Activated CD8-positive, alpha-beta memory T cell treated with anti-CD3 and anti-CD28 coated beads for 48 hours (primary cell): ENCODE results near the gene LHFPL3.
"Not testable (repeated sequence)": the region's sequence is repeated elsewhere in the genome, so short reads cannot be mapped to it uniquely, and the experiment has no call there.

Experiments
- DNase-seq, 3 experiments: peaks; one replicate each; pipeline ENCODE4 v3.0.0-alpha.2; 2020; ENCODE audit warnings: low read depth in 2 of 3, low spot score in 2 of 3

LHFPL3 gene

DNA sequence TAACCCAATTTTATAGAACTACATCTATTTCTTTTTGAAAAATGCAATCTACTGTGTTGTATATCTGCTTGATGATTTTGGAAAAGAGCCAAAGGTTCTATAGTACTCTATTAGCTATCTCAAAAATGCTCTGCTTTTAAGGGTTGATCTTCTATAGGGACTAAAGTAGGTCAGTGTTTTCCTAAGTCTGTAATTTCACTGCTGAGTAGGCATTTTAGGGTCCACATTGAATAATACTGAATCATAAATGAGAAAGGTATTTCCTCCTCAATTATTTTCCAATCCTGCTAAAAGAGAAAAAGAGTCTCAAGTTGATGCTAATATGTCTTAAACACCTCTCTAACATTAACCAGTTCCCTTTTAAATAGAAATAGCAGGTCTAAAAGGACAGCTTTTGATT, 244.2 kb downstream of the LHFPL3 start:
- no peak for DNase-seq

DNA sequence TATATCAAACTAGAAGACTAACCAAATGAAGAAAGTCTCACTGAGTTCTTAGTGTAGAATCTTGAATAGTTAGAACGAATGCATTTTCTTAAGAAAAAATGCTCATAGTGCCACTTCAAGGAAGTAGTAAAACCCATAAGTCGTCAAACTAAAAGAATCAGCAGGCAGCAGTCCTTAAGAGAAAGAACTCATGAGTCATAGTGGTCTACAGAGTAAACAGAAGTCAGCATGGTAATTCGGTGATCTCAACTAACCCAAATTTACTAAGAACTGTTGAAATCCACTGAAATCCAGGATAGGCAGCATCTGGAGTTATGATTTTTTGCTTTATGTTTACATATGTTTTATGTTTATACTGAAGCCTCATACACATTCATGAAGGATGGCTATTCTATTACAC, 256.2 kb downstream of the LHFPL3 start:
- DNase-seq = no peak

DNA sequence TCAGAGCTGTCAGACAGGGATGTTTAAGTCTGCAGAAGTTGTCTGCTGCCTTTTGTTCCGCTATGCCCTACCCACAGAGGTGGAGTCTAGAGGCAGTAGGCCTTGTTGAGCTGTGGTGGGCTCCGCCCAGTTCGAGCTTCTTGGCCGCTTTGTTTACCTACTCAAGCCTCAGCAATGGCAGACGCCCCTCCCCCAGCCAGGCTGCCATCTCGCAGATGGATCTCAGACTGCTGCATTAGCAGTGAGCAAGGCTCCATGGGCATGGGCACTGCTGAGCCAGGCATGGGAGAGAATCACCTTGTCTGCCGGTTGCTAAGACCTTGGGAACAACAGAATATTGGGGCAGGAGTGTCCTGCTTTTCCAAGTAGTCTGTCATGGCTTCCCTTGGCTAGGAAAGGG, 267.2 kb downstream of the LHFPL3 start:
- not testable (repeated sequence) for DNase-seq

DNA sequence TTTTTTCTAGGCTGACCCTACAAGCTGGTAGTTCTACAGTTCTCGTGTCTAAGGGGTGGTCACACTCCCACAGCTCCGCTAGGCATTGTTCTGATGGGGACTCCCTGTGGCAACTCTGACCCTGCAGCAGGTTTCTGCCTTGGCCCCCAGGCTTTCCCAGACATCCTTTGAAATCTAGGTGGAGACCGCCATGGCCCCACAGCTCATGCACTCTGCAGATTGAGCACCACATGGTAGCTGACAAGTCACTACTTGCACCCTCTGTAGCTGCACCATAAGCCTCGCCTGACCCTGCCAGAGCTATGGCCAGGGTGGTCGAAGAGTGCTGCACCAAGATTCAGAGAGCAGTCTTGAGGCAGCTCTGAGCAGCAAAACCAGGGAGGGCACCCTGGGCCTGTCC, 275.6 kb downstream of the LHFPL3 start:
- no peak for DNase-seq

DNA sequence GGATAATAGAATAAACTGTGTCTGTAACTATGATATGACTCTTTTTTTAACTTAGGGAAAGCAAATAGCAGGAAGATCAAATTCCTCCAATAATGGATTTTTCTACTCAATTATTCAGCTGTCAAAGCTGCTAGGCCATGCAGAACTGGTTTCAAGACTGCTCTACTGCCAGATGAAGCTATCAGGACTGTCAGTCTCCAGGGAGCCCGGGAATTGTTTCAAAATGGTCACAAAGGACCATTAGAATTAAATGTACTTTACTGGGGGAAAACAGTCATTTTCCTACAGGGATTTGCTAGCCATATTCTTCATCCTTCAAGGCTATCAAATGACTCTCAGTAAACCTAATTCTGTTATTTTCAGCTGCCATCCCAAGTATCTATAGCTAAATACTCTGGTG, 276.3 kb downstream of the LHFPL3 start:
- no peak for DNase-seq

DNA sequence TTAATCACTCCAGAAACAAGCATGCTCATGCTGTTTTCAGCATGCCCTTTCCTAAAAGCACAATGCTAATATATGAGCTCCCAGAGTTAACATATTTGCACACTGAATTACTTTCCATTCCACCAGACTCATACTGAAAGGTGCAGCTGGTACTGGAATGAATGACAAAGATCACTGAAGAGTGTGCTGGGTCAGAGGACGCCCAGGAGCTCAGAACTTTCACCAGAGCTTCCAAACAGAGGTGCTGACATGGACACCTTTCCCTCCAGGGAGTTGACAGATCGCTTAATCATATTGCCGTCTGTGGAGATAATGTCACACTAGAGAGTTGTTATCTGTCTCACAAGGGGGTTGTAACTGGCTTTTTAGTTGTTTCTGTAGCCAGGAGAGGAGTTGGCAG, 292.9 kb downstream of the LHFPL3 start:
- no peak for DNase-seq

DNA sequence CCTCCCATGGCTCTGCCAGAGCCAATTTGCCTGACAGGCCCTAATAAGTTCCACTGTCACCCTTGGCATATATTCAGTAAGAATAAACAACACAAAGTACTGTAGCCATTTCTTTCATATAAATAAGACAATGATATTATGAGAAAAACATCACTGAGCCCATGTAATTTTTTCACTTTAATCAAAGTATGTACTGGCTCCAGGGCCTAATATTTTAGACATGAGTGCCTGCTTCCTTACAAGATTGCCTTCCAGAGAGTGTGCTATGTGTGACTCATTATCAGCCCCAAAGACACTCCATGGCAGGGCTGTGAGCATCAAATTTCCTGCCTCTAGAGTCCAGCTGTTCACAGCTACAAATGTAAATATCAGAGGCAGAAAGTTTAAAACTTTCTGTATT, 297.6 kb downstream of the LHFPL3 start:
- no peak for DNase-seq

DNA sequence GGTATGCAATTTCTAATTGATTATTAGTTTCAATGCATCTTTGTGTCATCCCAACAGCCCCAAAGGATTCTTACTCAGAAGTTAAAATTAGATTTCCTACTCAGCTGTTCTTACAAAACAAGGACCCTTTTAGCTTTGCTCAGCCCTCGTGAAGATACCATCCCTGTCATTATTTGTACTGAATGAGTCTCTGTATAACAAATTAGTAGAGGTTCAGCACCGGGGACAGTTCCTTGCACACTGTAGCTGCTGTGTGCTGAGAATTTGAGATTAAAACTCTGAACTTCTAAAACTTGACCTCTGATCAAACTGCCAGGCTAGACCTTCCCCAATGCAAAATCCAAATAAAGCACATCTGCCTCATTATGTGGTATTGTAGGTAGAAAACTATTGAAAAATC, 299.1 kb downstream of the LHFPL3 start:
- no peak for DNase-seq

DNA sequence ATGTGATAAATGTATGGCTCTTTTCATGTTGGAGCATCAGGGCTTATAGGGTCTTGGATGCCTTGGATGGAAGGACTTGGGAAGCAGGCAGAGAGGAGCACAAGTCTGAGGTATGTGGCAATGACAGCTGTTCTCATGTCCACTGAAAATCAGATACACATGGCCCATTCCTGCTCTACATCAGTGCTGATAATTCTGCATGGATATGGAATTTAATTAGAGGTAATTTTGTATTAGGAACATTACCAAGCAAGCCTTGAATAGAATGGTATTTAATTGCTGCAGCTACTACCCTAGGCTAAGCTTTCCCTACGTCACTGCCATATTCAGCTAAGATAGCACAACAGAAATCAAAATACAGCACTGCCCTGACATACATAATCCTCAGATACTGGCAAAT, 299.6 kb downstream of the LHFPL3 start:
- no peak for DNase-seq

DNA sequence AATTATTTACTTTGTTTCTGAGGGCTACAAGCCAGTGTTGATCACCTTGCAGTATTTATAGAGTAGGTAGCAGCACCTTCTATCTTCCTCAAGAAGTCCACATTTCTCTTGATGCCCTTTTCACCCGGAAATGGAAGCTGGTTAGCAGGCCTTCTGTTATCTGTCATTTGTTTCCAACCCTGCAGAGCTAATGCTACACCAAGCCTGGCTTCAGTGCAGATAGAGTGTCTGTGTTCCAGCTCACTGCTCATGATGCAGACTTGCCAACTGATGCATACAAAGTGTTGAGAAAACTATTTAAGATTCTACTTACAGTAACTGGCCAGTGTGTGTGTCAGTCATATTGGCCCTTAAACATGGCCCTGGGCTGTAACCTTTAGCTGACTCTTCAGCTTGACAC, 301.0 kb downstream of the LHFPL3 start:
- DNase-seq = no peak

DNA sequence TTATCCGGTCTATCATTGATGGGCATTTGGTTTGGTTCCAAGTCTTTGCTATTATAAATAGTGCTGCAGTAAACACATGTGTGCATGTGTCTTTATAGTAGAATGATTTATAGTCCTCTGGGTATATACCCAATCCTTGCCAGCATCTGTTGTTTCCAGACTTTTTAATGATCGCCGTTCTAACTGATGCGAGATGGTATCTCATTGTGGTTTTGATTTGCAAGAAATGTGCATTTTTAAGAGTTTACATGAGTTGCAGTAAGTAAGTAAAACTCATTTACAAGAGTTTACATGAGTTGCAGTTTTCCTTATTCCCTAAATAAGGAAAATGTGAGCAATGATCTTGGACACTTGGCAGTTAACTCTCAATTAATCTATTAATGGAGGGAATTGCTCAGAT, 312.1 kb downstream of the LHFPL3 start:
- no peak for DNase-seq

DNA sequence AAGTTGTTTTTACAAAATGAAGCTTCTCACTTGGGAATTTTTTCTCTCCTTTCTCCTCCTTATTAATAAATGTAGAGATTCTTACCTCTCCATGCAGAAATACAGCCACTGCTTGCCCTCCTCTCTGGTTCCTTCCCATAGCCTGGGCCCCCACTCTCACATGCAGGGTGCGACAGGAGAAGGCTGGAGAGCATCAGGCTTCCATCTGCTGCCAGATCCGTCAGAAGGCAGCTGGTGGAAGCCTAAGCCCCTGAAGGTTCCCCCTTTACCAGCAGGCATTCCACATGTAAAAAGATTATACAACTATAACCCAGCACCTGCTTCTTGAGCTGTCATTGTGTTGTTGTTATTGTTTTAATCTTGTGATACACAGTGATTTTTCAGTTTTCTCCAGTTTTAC, 314.2 kb downstream of the LHFPL3 start:
- no peak for DNase-seq

DNA sequence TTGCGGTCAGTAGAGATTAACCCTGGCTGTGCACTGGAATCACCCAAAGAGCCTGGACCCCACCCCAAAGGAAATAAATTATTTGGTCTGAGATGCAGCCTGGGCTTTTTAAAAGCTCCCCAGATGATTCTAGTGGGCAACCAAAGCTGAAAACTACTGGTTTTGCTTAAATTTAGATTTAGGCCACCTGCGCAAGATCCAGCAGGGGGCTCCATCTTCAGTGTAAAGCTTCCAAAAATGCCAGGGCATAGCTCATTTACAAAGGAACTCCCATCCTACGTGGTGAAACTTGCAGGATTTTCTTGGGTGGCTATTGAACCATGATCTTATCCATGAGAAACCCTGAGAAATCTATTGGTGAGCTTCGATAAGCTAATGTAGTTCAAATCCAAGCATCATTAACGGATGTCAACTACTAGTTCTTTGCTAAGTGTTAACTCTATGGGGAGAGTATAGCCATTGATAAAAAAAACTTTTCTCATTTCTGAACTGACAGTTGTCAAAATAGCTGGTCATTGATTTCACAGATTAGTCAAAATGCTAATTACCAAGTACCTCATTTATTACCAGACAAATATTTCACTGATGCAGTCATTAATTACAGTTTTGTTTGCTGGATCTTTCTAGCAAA, 315.3 kb downstream of the LHFPL3 start:
- no peak for DNase-seq

DNA sequence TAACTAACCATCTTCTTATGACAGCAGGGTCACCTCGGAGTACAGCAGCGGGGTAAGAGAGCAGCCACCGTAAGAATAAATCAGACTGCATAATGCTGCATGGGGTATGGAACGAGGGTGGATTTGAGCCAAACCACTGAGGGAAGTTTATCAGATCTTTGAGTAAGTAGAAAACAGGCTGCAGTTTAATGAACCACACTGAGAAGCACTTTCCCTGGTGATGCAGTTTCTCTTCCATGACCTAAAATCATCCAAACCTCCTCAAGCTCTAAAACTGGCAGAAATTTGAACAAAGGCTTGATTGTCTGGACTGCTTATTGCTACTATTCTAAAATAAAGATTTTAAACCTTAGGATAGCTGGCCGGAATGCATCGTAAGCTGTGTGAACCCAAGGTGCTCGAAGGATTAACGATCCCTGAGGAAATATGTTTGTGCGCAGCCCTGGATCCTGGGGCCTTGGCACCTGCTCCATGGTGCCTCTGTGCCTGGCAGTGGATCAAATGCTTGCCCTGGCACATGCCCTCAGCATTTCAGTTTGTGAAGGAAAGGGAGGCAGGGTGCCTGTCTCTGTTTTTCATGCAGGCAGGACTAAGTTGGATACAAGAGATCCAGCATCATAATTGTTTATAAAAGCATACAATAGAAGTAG, 322.7 kb downstream of the LHFPL3 start:
- DNase-seq = no peak

DNA sequence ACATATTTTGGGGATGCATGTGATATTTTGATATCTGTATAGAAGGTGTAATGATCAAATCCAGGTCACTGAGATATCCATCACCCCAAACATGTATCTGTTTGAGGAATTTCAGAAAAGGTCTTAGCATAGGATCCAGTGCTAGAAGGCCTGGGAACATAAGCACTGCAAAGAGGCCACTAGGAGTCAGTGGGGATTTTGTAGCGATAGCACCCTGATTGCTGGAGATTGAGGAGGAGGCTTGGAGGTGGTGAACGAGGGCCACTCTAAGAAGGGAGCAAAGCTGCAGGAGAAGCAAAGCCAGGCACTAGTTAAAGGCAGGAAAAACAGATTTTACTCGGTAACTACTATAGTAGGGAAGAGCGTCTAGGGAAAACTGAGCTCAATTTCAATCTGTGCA, 324.0 kb downstream of the LHFPL3 start:
- no peak for DNase-seq

DNA sequence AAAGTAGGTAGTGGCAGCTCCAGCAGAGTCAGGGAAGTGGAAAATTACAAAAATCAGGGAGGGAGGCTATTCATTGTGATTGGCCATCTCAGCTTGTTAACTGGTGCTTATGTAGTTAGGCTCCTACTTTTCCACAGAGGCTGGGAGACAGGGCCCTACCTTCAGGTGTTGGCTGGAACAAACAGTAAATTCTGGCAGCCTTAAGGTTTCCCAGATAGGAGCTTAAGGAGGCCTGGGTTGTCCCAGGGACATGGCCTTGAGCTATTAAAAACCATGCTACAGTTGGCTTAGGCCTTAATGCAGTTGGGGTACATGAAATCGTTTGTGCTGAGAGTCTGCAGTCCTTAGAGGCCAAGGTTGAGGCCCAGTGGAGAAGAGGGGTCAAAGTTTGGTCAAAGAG, 324.5 kb downstream of the LHFPL3 start:
- no peak for DNase-seq

DNA sequence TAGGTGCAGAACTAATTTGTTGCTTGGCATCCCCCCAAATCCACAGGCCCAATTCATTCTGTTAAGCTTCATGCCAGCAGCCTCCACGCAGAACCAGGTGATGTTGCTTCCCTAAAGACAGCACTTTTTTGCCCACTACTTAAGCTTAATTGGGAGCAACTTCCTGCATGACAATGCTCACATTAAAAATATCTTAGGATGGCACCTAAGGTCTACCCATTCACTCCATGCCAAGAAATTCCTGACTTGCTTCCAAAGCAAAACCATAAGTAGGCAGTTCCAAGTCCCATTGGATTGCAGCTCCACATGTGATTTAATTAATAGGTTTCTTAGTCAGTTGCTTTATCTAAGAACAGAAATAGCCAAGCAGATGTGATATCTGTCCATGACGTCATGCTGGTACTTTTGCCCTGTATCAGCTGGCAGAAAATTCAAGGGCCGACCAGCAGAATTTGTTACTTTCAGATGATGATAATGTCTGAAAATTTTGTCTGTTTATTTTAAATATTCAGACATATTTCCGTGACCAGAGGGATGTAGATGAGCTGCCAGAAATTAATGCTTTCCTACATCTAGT, 325.5 kb downstream of the LHFPL3 start:
- no peak for DNase-seq

DNA sequence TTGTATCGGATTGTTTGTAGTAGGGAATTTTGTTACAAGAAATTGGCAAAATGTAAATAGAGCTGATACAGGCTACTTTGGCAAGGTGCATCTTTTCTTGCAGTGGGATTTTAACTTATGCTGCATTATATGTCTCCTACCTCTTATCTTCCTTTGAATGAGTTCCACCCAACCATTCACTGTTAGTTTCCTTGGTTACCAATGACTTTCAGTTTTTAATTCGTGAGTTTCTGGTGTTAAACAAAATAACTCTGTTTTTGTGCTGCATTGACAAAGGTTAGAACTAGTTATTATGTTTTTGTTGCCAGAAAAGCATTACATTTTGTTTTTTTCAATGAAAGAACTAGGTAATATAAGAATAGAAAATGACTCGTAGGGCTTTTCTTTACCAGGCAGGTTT, 327.2 kb downstream of the LHFPL3 start:
- DNase-seq = no peak

DNA sequence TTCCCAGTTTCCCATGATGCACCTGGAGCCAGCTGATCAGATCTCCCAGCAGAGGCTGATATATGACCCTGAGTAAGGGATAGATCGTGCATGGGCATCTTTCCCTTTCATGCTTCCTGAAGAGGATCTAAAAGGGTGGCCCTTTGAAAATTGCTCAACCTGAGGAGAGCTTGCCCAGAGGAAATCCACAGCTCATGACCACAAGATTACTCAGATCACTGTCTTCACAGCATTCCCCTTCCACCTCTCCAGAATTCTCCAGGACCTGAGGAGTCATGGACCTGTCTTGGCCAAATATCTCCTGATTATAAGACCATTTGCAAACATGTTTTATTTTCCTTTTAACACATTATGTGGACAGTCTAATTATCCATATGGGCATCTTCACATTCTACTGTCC, 328.1 kb downstream of the LHFPL3 start:
- DNase-seq = no peak

DNA sequence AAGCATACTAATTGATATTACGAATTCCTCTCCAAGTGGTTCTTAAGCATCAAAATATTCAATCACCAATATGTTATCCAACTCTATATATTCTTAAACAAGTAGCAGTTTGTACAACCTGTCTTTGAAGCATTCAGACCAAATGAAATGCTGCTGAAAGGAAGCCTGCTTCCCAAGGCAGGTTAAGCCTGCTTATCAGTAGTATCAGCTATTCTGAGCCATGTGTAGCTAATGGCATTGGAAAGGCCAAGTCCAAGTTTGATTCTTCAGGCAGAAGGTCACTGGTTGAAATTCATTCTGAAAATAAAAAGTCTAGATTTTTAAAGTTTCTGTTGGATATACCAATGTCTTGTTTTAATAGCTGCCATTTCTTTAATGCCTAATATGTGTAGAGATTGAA, 328.7 kb downstream of the LHFPL3 start:
- no peak for DNase-seq

DNA sequence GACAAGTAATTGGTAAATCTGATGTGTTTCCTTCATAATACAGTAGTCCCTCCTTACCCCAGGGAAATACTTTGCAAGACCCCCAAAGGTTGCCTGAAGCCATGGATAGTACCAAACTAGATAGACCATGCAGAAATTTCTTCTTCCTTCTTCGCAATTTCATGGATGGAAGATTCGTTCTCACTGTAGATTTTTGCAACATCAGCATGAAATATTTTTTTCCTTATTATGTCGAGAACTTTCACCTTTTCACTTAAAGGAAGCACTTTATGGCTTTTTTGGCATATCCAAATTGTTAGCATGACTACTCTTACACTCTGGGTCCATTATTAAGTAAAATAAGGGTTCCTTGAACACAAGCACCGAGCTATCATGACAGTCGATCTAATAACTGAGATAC, 333.2 kb downstream of the LHFPL3 start:
- DNase-seq = no peak

DNA sequence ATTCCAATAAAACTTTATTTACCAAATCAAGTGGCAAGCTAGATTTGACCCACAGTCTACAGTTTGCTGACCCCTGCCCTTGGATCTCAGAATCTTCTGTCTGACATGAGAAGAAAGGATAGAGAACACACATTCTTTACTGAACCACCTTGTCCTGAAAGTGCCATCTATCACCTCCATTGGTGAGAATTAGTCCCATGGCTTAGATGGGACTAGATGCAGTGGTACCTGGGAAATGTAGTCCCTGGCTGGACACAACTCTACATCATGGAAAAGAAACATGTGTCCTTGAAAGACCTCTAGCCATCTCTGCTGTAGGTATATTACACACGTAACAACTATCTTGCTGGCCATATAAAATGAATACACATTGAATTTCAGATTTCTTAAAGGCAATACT, 336.2 kb downstream of the LHFPL3 start:
- DNase-seq = no peak

DNA sequence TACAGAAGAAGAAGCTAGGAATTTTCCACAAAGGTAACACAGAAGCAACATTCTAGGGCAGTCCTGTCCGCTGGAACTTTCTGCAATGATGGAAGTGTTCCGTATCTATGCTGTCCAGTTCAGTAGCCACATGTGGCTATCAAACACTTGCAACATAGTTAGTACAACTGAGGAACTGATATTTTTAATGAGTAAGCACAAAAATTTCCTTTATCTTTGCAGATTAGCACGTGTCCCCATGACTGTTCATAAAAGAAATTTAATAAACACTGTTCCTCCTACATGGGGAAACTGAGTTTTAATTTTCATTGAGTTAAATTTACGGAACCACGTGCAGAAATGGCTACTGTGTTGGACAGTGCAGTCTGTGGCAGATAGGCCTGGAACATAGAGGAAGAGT, 349.2 kb downstream of the LHFPL3 start:
- DNase-seq = no peak
